Occipital lobe (tissue), 2 donors: ENCODE data around the gene CLSTN2. TPM values are rescaled to one million over a fixed set of nuclear protein-coding genes. Genes with fewer than 3 reads are reported as not detected.

Experiments used
- DNase-seq: peaks from one replicate; lab custom pipeline; 2025; lab: John Stamatoyannopoulos, UW
- total RNA-seq: library from RNA; depleted of rRNA; stranded (reverse); fragments of >200 nt; gene quantifications from one replicate; pipeline ENCODE4 v1.2.3, GENCODE V29; 2014

The CLSTN2 gene
- total RNA-seq, 1 donor from 2014 or later: 10.3 TPM

DNA sequence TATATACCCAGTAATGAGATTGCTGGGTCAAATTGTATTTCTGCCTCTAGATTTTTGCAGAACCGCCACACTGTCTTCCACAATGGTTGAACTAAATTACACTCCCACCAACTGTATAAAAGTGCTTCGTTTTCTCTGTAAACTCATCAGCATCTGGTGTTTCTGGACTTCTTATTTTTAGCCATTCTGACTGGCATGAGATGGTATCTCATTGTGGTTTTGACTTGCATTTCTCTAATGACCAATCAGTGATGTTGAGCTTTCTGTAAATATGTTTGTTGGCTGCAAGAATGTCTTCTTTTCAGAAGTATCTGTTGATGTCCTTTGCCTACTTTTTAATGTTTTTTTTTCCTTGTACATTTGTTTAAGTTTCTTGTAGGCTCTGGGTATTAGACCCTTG, 560.0 kb downstream of the CLSTN2 start:
- no peak for DNase-seq

DNA sequence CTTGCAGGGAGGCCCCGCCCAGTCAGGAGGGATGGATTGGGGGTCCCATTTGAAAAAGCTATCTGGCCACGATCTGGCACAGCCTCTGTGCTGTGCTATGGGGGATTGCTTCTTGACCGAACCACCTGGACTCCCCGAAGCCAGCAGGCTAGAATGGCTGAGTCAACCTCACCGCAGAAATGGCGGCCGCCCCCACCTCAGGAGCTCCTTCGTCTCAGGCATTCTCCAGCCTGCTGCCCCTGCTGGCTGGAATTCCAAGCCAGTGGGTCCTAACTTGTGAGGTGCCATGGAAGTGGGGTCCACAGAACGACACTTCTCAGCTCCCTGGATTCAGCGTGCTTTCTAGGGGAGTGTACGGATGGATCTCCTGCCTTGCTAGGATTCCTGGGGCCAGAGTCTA, 562.3 kb downstream of the CLSTN2 start:
- DNase-seq: no peak

- no peak for DNase-seq
Measured at GRCh38 chr3:140499114-140499757, 564.3 kb downstream of the CLSTN2 start.

- DNase-seq: no peak
Measured at GRCh38 chr3:140500473-140500872, 565.5 kb downstream of the CLSTN2 start.

DNA sequence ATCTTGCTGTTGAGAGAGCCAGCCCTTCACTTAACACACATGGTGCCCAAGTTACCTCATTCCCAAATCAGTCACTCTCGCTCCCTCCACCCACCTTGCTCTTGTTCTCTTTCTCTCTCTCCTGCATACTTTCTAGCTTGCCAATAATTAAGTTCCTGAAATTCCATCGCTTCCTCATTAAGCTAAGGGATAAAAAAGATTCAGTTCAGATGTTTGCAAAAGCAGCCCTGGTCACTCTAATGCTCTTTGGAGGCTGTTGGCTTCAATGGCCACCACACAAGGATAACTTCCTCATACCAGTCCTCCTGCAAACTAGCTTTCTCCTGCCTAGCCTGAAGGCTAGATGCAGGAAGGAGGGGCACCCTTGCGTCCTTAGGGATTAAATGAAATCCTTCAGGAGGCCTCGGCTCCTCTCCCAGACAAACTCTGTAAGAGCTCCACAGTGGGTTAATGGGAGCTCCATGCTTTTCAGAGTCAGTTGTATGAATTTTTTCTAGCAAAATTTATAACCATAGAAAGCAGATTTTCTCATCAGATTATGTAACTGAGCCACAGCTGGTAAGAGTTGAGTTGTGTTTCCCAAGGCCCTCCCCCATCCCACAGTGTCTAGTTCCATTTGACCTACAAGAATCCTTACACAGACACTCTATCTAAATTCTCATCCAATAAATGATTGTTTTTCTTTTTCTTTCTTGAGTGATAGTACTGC, 566.2 kb downstream of the CLSTN2 start:
- DNase-seq: no peak

- no peak for DNase-seq
Measured at GRCh38 chr3:140501770-140502364, 566.9 kb downstream of the CLSTN2 start.

- DNase-seq: no peak
Measured at GRCh38 chr3:140505213-140505612, 570.2 kb downstream of the CLSTN2 start.

- no peak for DNase-seq
Measured at GRCh38 chr3:140505876-140506275, 570.9 kb downstream of the CLSTN2 start.

GRCh38 chr3:140508550-140508949, 573.6 kb downstream of the CLSTN2 start:
- no peak for DNase-seq

- DNase-seq: no peak
Measured at GRCh38 chr3:140509534-140509933, 574.5 kb downstream of the CLSTN2 start.

GRCh38 chr3:140510303-140510861, 575.4 kb downstream of the CLSTN2 start:
- DNase-seq: no peak

DNA sequence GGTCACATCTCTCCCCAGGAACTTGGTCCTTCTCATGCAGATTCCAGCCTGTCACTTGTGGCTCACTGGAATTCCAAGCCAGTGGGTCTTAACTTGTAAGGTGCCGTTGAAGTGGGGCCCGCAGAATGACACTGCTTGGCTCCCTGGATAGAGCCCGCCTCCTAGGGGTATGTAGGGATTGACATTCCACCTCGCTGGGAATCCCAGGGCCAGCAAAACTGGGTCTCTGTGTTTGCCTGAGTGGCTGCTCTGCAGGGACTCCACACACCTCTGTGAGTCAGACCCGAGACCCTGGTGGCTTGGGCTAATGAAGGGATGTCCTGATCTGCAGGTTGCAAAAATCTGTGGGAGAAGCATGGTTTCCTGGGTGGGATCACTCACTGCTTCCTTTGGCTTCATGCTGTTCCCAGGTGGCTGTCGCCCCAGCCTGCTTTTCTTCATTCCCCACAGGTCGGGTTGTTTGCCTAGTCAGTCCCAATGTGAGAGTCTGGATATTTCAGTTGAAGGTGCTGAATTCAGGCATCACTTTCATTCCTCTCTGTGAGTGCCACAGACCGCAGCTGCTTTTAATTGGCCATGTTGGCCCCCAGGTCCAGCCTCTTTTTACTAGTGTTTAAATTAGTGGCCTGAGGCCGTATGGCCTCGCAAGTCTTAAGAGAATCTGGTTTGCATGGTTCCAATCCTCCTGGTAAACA, 586.9 kb downstream of the CLSTN2 start:
- no peak for DNase-seq

- DNase-seq: no peak
Measured at GRCh38 chr3:140522653-140523380, 587.8 kb downstream of the CLSTN2 start.

GRCh38 chr3:140523600-140523999, 588.6 kb downstream of the CLSTN2 start:
- DNase-seq: no peak

DNA sequence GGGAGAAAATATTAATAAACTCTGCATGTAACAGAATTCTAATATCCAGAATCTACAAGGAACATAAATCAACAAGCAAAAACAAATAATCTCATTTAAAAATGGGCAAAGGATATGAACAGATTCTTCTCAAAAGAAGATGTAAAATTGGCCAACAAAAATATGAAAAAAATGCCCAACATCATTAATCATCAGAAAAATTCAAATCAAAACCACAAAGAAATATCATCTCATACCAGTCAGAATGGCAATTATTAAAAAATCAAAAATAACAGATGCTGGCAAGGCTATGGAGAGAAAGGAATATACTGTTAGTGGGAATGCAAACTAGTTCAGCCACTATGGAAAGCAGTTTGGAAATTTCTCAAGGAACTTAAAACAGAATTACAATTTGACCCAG, 592.2 kb downstream of the CLSTN2 start:
- no peak for DNase-seq

- DNase-seq: no peak
Measured at GRCh38 chr3:140529096-140529495, 594.1 kb downstream of the CLSTN2 start.

DNA sequence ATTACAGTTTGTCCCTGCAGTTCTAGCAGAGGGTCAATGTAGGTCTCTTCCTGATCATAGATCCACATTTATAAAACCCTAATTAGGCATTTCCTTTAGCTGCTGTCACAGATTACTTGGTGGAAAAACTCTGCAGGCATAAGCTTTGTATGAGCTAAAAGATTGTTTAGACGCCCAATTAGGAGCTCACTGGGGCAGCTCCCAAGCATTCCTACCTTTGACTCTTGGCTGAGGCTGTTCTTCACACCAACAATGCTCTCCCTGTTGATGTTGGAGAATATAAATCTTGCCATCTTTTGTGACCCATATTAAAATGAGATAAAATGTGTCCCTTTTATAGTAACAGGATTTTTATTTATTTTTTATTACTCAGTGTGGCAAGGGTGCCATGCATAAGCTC, 594.6 kb downstream of the CLSTN2 start:
- no peak for DNase-seq

- no peak for DNase-seq
Measured at GRCh38 chr3:140530131-140530530, 595.1 kb downstream of the CLSTN2 start.

- no peak for DNase-seq
Measured at GRCh38 chr3:140530603-140531002, 595.6 kb downstream of the CLSTN2 start.

DNA sequence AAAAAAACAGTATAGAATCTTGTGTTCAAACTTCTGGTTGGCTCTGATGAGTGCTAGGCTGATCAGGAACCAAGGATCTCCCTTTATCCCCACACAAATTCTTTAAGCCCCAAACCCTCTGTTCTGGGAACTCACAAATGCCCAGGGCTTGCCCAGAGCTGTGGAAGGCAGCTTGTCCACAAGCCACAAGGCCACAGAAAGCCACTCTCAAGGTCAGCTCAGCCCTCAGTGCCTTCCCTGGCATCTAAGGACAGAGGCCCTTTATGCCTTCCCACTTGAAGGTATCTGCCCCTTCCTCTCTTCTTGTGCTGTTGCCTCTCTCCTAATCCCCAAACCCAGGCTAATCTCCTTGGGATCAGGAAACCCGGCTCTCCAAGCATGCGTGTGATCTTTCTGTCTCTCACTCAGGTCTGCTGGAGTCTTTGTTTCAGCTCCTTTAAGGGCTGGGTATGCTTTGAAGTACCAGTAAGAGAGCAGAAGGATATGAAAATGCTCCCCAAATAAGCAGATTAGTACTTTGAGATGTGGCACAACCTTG, 597.9 kb downstream of the CLSTN2 start:
- no peak for DNase-seq
